Uterus (tissue), 4 donors: ENCODE results near the gene MACC1. TPM values are rescaled to one million over a fixed set of nuclear protein-coding genes. Genes with fewer than 3 reads are reported as not detected.

Experiments
- DNase-seq, 2 donors: peaks; one replicate each; pipeline ENCODE4 v3.0.0-alpha.2; 2019 to 2020
- H3K27ac ChIP-seq, 2 donors: fragments of 200-600 bp; sonication (generic); 1 replicate in 1 of 2; 2 replicates in 1 of 2; pipeline ENCODE4 v1.5.1; 2016 to 2018
- H3K27me3 ChIP-seq, 2 donors: fragments of 200-600 bp; sonication (generic); one replicate each; pipeline ENCODE4 v1.5.1; 2018 to 2019; ENCODE audit warnings: control low read depth in 1 of 2
- H3K36me3 ChIP-seq, 2 donors: fragments of 200-600 bp; sonication (generic); one replicate each; pipeline ENCODE4 v1.5.1; 2019; ENCODE audit warnings: control low read depth in 1 of 2
- H3K4me1 ChIP-seq, 2 donors: fragments of 200-600 bp; sonication (generic); one replicate each; pipeline ENCODE4 v1.5.1; 2018 to 2019; ENCODE audit warnings: control low read depth in 1 of 2
- H3K4me3 ChIP-seq, 2 donors: fragments of 200-600 bp; sonication (generic); 1 replicate in 1 of 2; 2 replicates in 1 of 2; pipeline ENCODE4 v1.5.1; 2018 to 2019; ENCODE audit warnings: mild to moderate bottlenecking in 1 of 2
- H3K9me3 ChIP-seq, 2 donors: fragments of 200-600 bp; sonication (generic); one replicate each; pipeline ENCODE4 v1.5.1; 2019; ENCODE audit warnings: control low read depth in 1 of 2
- CTCF ChIP-seq, 4 experiments: fragments of 200-600 bp in 2 of 4; fragments of 450-650 bp in 2 of 4; sonication (generic) in 2 of 4; IDR thresholded peaks; one replicate each; pipeline ENCODE4 v1.5.1; 2016 to 2019; ENCODE audit warnings: antibody characterized with exemption in 4 of 4, mild to moderate bottlenecking in 2 of 4, moderate library complexity in 1 of 4
- POLR2A ChIP-seq, 2 donors: fragments of 450-650 bp; IDR thresholded peaks; one replicate each; pipeline ENCODE4 v1.6.1; 2016; ENCODE audit warnings: antibody characterized with exemption in 2 of 2, mild to moderate bottlenecking in 1 of 2, moderate library complexity in 1 of 2
- intact Hi-C: fragments of 100-400 bp; cut with DNase I; formaldehyde crosslinking; loops from one replicate; pipeline ENCODE4 v1.15.1; 2023; ENCODE audit warnings: low total_unique reads
- total RNA-seq, 4 donors: library from RNA; depleted of rRNA in 3 of 4; stranded (reverse); fragments of >200 nt in 3 of 4; gene quantifications; one replicate each; pipeline versions ENCODE4 v1.1.0 to v1.2.4, GENCODE V29; 2014 to 2023
- donor health status: DM: yes; HTN: yes; CAD: no.

MACC1 gene
- total RNA-seq, 4 donors from 2014 or later, result 1.0 to 23.9 (median 1.5) TPM; not detected in 1

GRCh38 chr7:20237464-20238193, 20.4 kb upstream of the MACC1 start:
- Histone ChIP-seq H3K9me3 (no peaks in the 10 kb centered on the region), H3K27me3 (no peaks in the 10 kb centered on the region), H3K36me3 (no peaks in the 10 kb centered on the region), H3K4me1 (no peaks in the 10 kb centered on the region), H3K4me3 (no peak overlapping the region), H3K27ac (no peak overlapping the region)
- no peak for TF ChIP-seq POLR2A (IDR thresholded peaks at IDR 0.05)
- no peak for TF ChIP-seq CTCF (IDR thresholded peaks at IDR 0.05)
- intact Hi-C loops, result no loop called here
- no peak for DNase-seq

GRCh38 chr7:20236790-20237189, 19.6 kb upstream of the MACC1 start:
- Histone ChIP-seq H3K4me1 (no peaks in the 10 kb centered on the region), H3K9me3 (no peaks in the 10 kb centered on the region), H3K27me3 (no peaks in the 10 kb centered on the region), H3K4me3 (no peak overlapping the region), H3K36me3 (no peaks in the 10 kb centered on the region), H3K27ac (no peak overlapping the region)
- TF ChIP-seq POLR2A (IDR thresholded peaks at IDR 0.05) (no peak), CTCF (IDR thresholded peaks at IDR 0.05) (no peak)
- intact Hi-C loops, result no loop called here
- no peak for DNase-seq

- Histone ChIP-seq H3K27me3 (no peaks in the 10 kb centered on the region), H3K4me1 (no peaks in the 10 kb centered on the region), H3K4me3 (no peak overlapping the region), H3K9me3 (no peaks in the 10 kb centered on the region), H3K27ac (no peak overlapping the region), H3K36me3 (no peaks in the 10 kb centered on the region)
- TF ChIP-seq POLR2A (IDR thresholded peaks at IDR 0.05), result no peak
- TF ChIP-seq CTCF (IDR thresholded peaks at IDR 0.05), result no peak
- intact Hi-C loops, result no loop called here
- no peak for DNase-seq
Observed at GRCh38 chr7:20236043-20236442, 18.9 kb upstream of the MACC1 start.

GRCh38 chr7:20235288-20235687, 18.1 kb upstream of the MACC1 start:
- H3K4me1 ChIP-seq, result no peaks in the 10 kb centered on the region
- H3K9me3 ChIP-seq, result no peaks in the 10 kb centered on the region
- H3K36me3 ChIP-seq, result no peaks in the 10 kb centered on the region
- intact Hi-C loops, result no loop called here
- DNase-seq, result no peak
- no peak overlapping the region for H3K4me3 ChIP-seq
- H3K27me3 ChIP-seq, result no peaks in the 10 kb centered on the region
- TF ChIP-seq CTCF (IDR thresholded peaks at IDR 0.05), result no peak
- TF ChIP-seq POLR2A (IDR thresholded peaks at IDR 0.05), result no peak
- H3K27ac ChIP-seq, result no peak overlapping the region

GRCh38 chr7:20233362-20233761, 16.2 kb upstream of the MACC1 start:
- H3K4me3 ChIP-seq, result no peak overlapping the region
- DNase-seq, result no peak
- no peaks in the 10 kb centered on the region for H3K36me3 ChIP-seq
- TF ChIP-seq CTCF (IDR thresholded peaks at IDR 0.05) (no peak), POLR2A (IDR thresholded peaks at IDR 0.05) (no peak)
- no peaks in the 10 kb centered on the region for H3K4me1 ChIP-seq
- intact Hi-C loops, result no loop called here
- no peaks in the 10 kb centered on the region for H3K9me3 ChIP-seq
- H3K27me3 ChIP-seq, result no peaks in the 10 kb centered on the region
- H3K27ac ChIP-seq, result no peak overlapping the region
